ENCODE measurements around the gene CERS5. TPM values are rescaled to one million over a fixed set of nuclear protein-coding genes. Genes with fewer than 3 reads are reported as not detected.

The CERS5 gene
- polyA plus RNA-seq, 1 donor (not counting 4 experiments of a cell fraction or from before 2014, with no cell fraction given): 72.3 TPM

GRCh38 chr12:50110127-50110761, 56.9 kb downstream of the CERS5 start:
- H2AFZ ChIP-seq (ENCODE audit: control insufficient read depth, low read length): peak overlapping the region; percentile 86
- no peaks in the 10 kb centered on the region for H3K9me1 ChIP-seq (ENCODE audit: control insufficient read depth, extremely low read depth, insufficient read depth, low read length)
- no peak overlapping the region for H3K27ac ChIP-seq (ENCODE audit: control insufficient read depth, insufficient read depth, low read length)
- no peaks in the 10 kb centered on the region for H3K36me3 ChIP-seq (ENCODE audit: control insufficient read depth in 2 of 2, extremely low read depth in 1 of 2, insufficient read depth in 2 of 2, low read length in 2 of 2)
- H3K79me2 ChIP-seq (ENCODE audit: control insufficient read depth, insufficient read depth, low read length): peaks cover 22% of the 10 kb centered on the region
- dilution Hi-C loops (cut with MboI; ENCODE audit: extremely low pct_ligation_motif_present, low sequenced_read_pairs): no loop called here
- H3K9ac ChIP-seq (ENCODE audit: control insufficient read depth, extremely low read depth, insufficient read depth, low read length): no peak overlapping the region
- no peaks in the 10 kb centered on the region for H3K9me3 ChIP-seq (ENCODE audit: control insufficient read depth, low read depth, low read length)
- no peaks in the 10 kb centered on the region for H3K27me3 ChIP-seq (ENCODE audit: control insufficient read depth, extremely low read depth, insufficient read depth, low read length)
- H3K4me1 ChIP-seq (ENCODE audit: control insufficient read depth, extremely low read depth, insufficient read depth, low read length): peaks cover 20% of the 10 kb centered on the region
- peak overlapping the region in 1 of 3 experiments; percentile 23 for H3K4me3 ChIP-seq (ENCODE audit: control insufficient read depth in 2 of 3, extremely low read depth in 1 of 3, insufficient read depth in 2 of 3, low read depth in 1 of 3, low read length in 3 of 3)
- FAIRE-seq (no peak), DNase-seq (ENCODE audit: low read depth, low spot score) (no peak)
- peak overlapping the region; percentile 58 for H3K4me2 ChIP-seq (ENCODE audit: control insufficient read depth, extremely low read depth, insufficient read depth, low read depth, low read length)
- no peak for TF ChIP-seq EZH2 (IDR thresholded peaks at IDR 0.05; ENCODE audit: low read length)
- no peak for TF ChIP-seq CTCF (optimal IDR thresholded peaks at IDR 0.05 in 1 of 3, IDR thresholded peaks at IDR 0.05 in 1 of 3, conservative IDR thresholded peaks at IDR 0.05 in 1 of 3; ENCODE audit: extremely low read depth in 1 of 3, insufficient read depth in 2 of 3, low read length in 3 of 3)
- no peaks in the 10 kb centered on the region for H4K20me1 ChIP-seq (ENCODE audit: control insufficient read depth, extremely low read depth, insufficient read depth, low read length)

GRCh38 chr12:50109319-50109718, 57.9 kb downstream of the CERS5 start:
- H3K4me1 ChIP-seq (ENCODE audit: control insufficient read depth, extremely low read depth, insufficient read depth, low read length): peaks cover 20% of the 10 kb centered on the region
- H2AFZ ChIP-seq (ENCODE audit: control insufficient read depth, low read length): no peak overlapping the region
- dilution Hi-C loops (cut with MboI; ENCODE audit: extremely low pct_ligation_motif_present, low sequenced_read_pairs): no loop called here
- no peak for DNase-seq (ENCODE audit: low read depth, low spot score)
- peaks cover 18% of the 10 kb centered on the region for H3K79me2 ChIP-seq (ENCODE audit: control insufficient read depth, insufficient read depth, low read length)
- H3K27ac ChIP-seq (ENCODE audit: control insufficient read depth, insufficient read depth, low read length): no peak overlapping the region
- no peak overlapping the region for H3K9ac ChIP-seq (ENCODE audit: control insufficient read depth, extremely low read depth, insufficient read depth, low read length)
- H3K27me3 ChIP-seq (ENCODE audit: control insufficient read depth, extremely low read depth, insufficient read depth, low read length): no peaks in the 10 kb centered on the region
- H3K9me1 ChIP-seq (ENCODE audit: control insufficient read depth, extremely low read depth, insufficient read depth, low read length): no peaks in the 10 kb centered on the region
- TF ChIP-seq CTCF (optimal IDR thresholded peaks at IDR 0.05 in 1 of 3, IDR thresholded peaks at IDR 0.05 in 1 of 3, conservative IDR thresholded peaks at IDR 0.05 in 1 of 3; ENCODE audit: extremely low read depth in 1 of 3, insufficient read depth in 2 of 3, low read length in 3 of 3) (no peak), EZH2 (IDR thresholded peaks at IDR 0.05; ENCODE audit: low read length) (no peak)
- no peaks in the 10 kb centered on the region for H4K20me1 ChIP-seq (ENCODE audit: control insufficient read depth, extremely low read depth, insufficient read depth, low read length)
- H3K4me2 ChIP-seq (ENCODE audit: control insufficient read depth, extremely low read depth, insufficient read depth, low read depth, low read length): no peak overlapping the region
- FAIRE-seq: no peak
- no peak overlapping the region for H3K4me3 ChIP-seq (ENCODE audit: control insufficient read depth in 2 of 3, extremely low read depth in 1 of 3, insufficient read depth in 2 of 3, low read depth in 1 of 3, low read length in 3 of 3)
- H3K9me3 ChIP-seq (ENCODE audit: control insufficient read depth, low read depth, low read length): no peaks in the 10 kb centered on the region
- no peaks in the 10 kb centered on the region for H3K36me3 ChIP-seq (ENCODE audit: control insufficient read depth in 2 of 2, extremely low read depth in 1 of 2, insufficient read depth in 2 of 2, low read length in 2 of 2)

Data from keratinocyte (primary cell).